GM21528 (cell line): ENCODE results near the gene S100A1.

Source experiments
- ATAC-seq: cut with Tn5 transposase; IDR thresholded peaks from one replicate; pipeline ENCODE4 v1.9.1; 2021; ENCODE audit warnings: mild to moderate bottlenecking, moderate library complexity; ENCODE audit not compliant: unreplicated experiment, low FRiP score

S100A1 gene

DNA sequence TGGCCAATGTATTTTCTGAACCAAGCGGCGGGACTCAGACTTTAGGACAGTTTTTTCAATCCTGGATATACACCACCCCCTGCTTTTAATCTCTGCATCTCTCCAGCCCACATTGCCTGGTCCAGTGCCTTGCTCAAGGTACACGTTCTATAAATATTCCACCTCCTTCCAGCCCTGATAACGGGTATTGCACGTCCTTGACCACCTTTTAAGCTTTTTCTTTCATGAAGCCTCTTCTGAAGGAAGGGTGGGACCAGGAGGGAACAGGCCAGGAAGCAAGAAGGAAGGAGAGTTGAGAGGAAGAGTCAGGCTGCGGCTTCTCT, 18.7 kb upstream of the S100A1 start:
- no peak for ATAC-seq

DNA sequence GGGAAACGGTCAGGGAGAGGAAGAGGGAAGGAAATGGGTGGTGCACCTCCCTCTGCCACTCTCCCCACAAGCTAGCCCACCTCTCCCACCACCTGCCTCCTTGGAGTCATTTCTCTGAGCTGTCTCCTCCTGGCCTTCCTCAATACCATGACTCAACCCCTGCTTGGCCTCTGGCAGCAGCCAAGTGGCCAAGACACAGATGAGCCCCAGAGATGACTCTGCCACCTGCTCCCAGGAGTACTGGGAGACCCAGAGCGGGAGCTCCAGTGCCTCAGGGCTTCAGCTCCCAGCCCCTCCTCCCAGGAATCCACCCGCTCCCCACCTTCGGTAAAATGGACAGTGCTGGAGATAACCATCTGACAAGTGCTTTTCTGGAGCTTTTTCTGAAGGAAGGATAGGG, 17.9 kb upstream of the S100A1 start:
- no peak for ATAC-seq

DNA sequence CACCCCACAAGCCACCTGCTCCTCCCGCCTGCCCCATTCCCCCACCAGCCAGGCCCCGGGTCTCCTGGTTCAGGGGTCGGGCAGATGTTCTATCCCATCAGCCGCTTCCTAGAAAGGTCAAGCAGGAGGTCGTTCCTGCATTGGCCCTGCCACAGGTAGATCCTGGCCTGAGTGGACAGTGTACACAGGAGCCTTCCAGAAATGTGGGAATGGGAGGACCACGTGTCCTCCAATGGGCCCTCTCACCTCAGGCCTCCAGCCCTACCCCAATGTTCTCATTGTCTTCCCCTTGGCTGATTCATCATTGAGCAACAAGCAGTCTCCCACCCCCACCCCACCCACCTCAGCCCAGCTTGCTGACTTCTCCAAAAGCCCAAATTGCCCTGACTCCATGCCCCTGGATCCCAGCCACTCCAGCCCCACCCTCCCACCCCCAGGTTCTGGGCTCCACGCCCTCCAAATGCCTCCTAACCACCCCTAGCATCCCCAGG, 17.4 kb upstream of the S100A1 start:
- ATAC-seq = no peak

DNA sequence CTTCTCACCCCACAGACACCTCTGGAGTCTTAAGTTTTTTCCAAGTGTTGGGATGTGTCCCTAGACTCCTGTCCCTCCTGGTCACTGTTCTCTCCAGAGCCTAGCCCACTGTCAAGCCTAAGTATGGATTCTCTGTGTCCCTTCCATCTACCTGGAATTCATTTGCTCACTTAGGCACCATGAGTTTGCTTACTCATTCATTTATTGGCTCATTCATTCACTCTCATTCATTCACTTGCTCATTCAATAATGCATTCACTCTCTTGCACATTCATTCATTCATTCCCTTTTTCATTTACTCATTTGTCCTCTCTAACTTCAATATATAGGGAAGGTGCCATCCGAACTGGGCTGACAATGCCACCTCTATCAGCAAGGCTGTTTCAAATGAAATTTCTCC, 16.9 kb upstream of the S100A1 start:
- ATAC-seq = no peak

DNA sequence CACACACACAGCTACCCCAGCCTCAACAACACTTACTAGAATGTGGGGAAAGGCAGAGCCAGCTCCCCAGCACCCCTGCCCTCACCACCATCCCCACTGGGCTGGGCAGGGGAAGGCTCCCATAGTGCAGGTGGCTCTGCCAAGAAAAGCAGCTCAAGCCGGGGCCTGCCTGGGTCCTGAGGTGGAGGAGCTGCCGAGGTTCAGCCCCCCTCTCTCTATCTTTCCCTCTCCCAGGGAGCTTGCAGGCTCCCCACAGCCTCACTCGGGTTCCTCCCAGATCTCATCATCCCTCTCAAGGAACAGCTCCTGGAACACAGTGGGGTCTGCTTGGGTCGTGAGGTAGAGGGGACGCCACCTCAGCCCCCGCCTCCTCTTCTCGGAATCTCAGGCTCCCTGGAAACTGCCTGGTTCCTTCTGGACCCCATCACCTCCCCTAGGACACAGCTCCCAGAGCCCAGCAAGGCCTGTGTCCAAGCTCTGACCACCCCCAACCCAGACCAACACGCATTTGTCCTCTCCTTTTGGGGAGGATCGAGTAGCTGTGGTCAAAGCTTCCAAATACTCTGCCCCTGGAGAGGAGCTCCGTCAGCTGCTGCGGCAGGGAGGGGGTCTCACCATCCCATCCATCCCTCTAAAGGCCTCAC, 16.0 kb upstream of the S100A1 start:
- no peak for ATAC-seq

DNA sequence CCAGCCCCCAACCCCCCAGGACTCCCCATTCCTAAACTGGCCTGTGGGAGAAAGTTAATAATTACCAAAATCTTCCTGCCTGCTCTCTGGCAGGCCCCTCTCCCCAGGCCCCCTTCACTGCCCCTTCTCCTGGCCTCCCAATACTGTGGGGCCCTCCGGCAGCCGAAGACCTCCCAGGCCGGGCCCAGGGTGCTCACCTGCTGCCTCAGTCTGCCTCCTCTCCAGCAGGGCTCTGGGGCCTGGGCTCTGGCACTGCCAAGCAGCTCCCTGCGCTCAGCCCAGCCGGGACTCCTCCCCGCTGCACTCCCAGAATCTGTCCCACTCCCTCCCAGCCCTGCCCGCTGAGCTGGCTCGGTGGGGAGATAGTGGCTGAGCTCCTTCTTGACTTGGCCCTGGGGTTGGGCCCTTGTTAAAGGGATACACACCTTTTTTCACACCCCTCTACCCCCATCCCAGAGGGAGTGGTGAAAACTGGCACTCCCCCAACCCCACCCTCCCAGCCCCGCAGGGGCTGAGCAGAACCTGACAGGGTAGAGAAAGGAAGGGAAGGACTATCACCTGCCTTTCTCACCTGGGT, 15.4 kb upstream of the S100A1 start, which contains the start of gene S100A16:
Gene S100A16, minus strand, starts transcription at position 383 of the 577 bp plus-strand sequence. CDS start 4,986 bp downstream, outside the sequence.
- ATAC-seq = no peak

DNA sequence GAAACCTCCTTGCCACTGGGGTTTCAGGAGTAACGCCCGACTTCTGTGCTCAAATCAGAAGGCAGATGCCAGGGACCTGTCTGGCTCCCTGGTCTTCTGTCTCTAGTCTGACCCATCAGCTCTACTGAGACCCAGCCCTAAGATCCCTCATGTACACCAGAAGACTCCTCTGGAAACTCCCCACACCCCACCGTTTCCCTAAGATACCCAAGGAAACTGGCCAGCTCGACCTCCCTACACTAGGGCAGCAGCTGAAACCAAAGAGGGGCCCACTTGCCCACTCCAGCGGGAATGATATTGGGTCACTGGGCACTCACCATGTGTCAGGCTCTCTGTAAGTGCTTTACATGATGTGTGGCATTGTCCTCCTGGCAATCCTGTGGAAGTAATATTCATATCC, 14.8 kb upstream of the S100A1 start:
- ATAC-seq = no peak

DNA sequence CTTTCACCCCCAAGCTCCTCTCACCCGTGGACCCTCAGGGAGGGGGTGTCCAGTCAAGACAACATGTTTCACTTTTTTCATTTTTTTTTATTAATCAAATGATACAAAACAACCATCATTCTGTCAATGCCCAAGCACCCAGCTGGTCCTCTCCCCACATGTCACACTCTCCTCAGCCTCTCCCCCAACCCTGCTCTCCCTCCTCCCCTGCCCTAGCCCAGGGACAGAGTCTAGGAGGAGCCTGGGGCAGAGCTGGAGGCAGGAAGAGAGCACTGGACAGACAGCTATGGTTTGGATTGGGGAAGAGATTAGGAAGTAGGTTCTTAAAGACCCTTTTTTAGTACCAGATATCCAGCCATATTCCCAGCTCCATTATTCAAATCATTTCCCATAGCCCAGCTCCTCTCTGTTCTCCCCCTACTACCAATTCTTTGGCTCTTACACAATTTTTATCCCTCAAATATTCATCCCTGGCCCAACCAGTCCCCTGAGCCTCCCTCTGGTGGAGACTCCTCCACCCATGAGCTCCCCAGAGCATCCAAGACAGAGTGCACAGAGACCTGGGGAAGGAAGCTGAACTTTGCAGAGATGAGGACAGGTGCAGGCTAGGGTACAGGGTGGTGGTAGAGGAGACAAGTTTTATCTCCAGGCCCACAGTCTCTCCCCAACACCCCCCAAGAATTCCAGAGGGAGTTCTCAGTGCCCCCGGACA, 13.9 kb upstream of the S100A1 start:
- ATAC-seq = no peak

DNA sequence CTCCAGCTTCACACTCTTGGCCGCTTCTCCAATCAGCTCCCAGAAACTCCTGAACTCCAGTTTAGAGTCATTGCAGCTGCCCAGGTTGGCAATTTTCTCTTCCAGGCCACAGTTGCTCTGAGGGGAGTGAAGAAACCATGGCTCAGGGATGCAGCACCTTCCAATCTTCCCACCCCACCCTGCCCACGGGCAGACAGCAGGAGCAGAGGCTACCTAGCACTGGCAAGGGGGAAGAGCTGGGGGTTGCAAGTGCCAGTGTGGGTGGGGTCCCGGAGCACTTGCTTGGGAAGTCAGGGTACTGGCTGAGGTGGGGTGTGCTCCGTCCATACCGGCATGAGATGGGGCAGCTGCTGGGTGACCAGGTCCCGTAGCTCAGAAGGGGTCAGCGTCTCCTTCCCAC, 13.3 kb upstream of the S100A1 start:
- ATAC-seq = no peak

DNA sequence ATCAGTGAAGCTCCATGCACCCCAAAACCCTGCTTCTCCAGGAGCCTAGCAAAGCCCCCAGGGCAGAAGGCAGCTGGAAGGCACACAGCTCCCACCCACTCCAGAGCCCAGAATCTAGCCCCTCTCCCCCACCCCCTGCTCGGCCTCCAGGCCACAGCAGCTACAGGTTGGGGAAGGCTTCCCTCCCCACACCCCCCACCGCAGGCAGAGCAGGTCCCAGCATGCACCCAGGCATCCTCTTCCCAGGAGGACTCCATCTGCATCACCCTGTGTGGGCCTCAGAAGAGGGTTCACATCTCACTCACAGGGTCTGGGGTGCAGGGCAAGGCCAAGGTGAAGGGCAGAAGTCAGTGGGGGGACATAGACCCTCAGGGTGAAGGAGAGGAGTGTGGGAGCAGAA, 12.8 kb upstream of the S100A1 start:
- no peak for ATAC-seq

DNA sequence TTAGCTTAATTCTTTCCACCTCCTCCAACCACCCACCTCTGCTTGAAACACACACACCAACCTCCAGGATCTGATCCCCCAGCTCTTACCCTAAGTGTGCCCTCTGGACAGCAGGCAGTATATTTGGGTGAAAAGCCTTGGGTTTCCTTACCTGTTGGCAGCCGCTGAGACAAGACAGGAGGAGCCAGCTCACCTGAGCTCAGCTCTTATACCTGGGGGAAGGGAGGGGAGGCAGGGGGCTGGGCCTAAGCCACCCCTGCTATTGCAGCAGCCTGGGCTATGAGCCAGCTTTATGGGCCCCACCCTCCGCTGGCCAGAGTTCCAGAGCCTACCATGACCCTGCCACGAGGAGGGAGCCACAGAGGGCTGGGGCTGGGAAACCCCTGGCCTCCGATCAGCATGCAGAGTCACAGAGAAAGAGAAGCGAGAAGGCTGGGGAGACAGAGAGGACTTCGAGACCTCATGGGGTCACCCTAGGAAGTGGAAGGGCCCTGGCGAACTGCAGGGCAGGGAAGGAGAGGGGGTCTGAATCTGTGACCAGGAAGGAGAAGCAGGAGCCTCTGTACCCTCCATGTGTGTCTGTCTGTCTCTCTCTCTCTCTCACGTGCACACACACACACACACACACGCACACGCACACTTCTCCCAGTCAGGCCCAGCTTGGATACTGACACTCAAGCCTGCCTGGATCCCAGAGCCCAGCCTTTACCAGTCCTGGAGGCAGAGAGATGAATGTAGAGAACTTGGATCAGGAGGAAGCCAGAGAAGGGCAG, 11.9 kb upstream of the S100A1 start, which contains the start of gene S100A14:
Gene S100A14, minus strand, starts transcription at position 182 of the 773 bp plus-strand sequence. CDS start 467 bp downstream, outside the sequence.
- no peak for ATAC-seq

DNA sequence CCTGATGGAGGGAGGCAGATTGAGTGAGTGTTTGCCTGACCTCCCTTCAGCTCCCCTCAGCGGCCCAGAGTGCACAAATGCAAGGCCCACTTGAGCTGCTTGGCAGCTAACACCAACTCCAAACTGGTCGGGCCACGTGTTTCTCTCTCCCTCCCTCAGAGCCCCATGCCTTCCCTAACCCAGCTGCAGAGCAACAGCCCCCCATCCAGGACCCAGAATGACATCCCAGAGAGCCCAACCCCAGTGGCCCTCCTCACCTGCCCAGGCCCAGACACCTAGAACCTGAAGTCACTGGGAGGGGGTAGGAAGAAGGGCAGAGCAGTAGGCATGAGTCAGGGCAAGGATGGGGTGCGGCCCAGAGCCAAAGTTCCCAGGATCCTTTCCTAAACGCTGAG, 11.3 kb upstream of the S100A1 start:
- ATAC-seq = no peak

DNA sequence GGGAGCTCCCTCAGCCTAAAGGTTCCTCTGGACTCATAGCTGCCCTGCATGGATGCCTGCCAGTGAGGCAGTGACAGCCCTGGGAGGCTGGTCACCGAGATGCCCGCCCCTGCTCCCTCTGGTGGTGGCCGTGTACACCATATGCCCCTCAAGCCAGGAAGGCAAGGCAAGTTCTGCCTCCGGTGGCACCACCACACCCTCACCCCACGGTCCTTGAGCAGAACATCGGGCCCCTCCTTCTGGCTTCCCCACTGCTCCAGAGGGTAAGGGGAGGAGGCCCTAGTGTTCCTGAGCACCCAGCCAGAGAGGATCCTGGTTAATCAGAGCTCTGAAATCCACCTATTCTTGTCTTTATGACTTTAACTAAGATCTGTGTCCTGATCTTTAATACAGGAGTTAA, 10.6 kb upstream of the S100A1 start:
- no peak for ATAC-seq

DNA sequence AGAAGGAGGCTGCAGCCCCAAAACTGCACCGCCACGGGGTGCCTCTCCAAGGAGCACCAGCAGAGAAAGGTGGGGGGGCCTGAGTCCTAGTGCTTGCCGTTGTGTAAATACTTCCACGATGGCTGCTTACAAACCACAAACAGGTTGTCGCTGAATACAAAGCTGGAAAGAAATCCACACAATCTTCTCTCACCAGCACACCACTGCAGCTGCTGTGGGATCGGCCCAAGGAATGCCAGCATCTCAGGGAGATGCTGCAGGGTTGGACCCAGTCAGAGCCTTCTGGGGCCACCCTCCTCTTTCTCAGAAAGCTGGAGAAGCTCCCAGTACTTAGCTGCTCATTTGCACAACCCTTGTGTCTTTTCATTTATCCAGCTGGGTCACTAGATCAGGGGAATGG, 9.1 kb upstream of the S100A1 start:
- ATAC-seq = no peak

DNA sequence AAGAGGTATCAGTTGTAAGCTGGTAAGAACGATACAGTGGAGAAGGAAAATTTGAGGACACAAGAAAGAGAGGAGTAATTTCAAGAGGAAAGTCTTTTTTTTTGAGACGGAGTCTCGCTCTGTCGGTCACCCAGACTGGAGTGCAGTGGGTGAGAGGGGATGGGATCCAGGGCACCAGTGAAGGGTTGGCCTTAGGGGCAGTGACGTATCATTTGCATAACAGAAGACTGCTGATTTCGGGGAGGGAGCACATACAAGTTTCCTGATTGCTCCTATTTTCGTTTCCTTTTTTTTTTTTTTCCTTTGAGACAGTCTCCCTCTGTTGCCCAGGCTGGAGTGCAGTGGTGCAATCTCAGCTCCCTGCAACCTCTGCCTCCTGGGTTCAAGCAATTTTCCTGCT, 5.1 kb upstream of the S100A1 start:
- no peak for ATAC-seq

DNA sequence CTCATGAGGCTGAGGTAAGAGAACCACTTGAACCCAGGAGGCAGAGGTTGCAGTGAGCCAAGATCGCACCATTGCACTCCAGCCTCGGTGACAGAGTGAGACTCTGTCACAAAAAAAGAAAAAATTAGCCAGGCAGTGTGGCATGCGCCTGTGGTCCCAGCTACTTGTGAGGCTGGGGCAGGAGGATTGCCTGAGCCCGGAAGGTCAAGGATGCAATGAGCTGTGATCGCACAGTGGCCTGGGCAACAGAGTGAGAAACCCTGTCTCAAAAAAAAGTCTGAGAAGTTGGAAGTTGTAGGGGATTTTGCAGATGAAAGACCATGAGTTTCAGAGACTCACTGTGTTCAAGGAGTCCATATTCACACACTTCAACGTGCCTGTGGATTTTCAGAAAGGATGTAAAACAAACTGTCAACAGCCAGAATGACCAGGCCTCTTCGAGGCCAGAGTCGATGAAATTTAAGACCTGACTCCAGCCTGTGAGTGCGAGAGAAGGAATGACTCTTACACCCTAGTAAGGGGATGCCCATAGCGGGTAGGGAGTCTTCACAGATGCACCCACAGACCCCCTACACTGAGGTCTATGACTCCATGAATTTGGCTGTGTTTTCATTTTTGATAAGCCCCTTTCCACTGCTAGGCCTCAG, 3.1 kb upstream of the S100A1 start:
- ATAC-seq = no peak

DNA sequence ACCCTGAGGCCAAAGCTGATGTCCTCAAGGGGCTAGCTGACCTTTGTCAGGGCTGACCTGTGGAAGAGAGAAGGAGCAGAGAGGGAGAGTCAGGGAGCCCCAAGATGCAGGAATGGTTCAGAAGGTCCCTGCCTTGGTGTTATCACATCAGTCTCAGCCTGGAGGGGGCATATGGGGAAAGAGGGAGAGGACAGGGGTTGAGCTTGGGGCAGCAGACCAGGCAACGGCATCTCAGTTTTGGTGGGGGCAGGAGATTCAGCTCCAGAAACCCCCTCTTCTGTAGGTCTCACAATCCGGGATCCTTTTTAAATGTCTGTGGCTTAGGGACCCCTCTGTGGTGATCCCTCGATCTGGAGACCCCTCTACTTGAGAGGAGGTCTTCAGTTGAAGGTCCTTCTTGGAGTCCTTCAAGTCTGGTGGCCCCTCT, 1.7 kb upstream of the S100A1 start:
- ATAC-seq = no peak

DNA sequence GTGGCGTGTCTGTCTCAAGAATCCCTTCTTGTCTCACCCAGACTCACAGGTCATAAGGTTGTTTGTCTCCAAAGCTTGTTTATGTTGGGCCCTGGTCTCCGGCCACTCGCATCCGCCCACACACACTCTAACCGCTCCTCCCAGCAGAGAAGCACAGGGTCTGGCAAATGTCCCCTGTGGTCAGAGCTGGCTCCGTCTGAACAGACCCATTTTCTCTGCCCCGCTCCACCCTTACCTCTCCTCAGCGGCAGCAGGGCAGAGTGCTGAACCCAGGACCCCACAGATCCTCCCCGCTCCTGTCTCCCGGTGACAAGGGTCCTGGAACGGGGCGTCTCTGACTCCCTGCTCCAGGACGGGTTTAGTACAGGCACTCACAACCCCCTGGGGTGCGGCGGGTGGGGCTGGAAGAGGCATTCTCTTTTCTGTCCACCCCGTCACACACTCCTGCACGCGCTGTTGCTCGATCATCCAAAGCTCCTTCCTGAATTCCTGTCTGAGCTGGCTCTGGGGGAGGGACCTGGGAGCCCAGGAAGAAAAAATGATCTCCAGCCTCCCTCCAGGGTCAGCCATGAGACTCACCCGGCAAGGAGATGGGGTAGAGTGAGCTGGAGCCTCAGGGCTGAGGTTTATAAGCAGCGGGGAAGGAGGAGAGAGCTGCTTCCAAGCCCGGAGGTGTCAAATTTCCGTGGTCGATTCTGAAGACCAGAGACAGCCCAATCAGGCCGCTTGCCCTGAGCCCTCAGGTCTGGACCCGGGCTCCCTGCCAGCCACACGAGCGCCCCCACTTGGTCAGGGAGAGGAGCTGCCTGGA, 1.1 kb upstream of the S100A1 start, which contains the start of gene S100A13:
Gene S100A13, minus strand, starts transcription at position 602 of the 811 bp plus-strand sequence. CDS start 1,033 bp downstream, outside the sequence.
- ATAC-seq = no peak

DNA sequence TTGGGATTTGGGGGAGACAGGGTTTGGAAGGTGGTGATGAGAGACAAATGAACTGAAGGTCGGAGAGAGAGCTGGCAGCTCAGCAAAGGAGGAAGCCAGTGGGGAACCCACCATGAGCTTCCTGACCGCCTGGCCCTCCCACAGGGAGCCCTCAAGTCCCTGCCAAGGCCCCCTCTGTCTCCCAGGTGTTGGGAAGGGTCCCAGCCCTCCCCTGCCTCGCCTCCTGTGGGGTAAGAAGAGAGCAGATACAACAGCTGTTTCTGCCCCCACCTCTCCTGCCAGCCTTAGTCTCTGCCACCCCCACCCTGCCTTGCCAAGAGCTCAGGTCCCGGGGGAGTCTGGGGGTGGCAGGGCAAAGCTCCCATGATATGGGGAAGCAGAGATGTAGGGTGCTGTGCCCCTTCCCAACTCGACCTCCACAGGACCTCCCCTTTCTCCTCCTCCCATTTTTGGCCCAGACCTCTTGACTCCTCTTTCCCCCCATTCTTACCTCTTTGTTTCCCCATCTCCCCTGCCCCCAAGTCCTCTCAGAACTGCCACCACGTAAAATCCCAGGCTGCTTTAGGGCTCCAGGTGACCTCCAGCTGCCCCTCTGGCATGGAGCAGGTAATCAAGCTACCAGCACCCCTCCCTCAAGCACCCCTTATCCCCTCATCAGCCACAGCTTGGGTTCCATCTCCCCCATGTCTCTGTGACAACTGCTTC, 556 bp downstream of the S100A1 start:
- ATAC-seq = no peak
